ENCODE data around the gene TNS1.

- TF ChIP-seq CTCF (IDR thresholded peaks at IDR 0.05; ENCODE audit: poor library complexity) (no peak), EZH2phosphoT487 (IDR thresholded peaks at IDR 0.05; ENCODE audit: low read depth, severe bottlenecking, unreplicated experiment) (no peak), EZH2 (IDR thresholded peaks at IDR 0.05; ENCODE audit: borderline replicate concordance) (no peak)
Observed at GRCh38 chr2:217830061-217830460, 172.7 kb downstream of the TNS1 start.

All from hepatocyte (in vitro differentiated cells).